HFF-Myc (cell line): ENCODE data around the gene STAG2.
"Not testable (repeated sequence)": the region's sequence is repeated elsewhere in the genome, so short reads cannot be mapped to it uniquely, and the experiment has no call there.

Experiments used
- DNase-seq: peaks from one replicate; pipeline ENCODE4 v3.0.0-alpha.2; 2011; ENCODE audit warnings: low read depth; ENCODE audit errors: extremely low read depth
- H3K4me3 ChIP-seq: replicated peaks from 2 replicates; pipeline ENCODE4 v1.5.1; 2011; ENCODE audit warnings: low read depth, mild to moderate bottlenecking, control low read depth, low read length
- TF ChIP-seq, protein P1 (sequence below): IDR thresholded peaks from 2 replicates; pipeline ENCODE4 v1.5.1; 2012; ENCODE audit warnings: mild to moderate bottlenecking, low read depth, low read length, control low read depth; ENCODE audit errors: missing control alignments

Gene STAG2

GRCh38 chrX:124097116-124097515 is 135.6 kb downstream of the STAG2 start:
- no peak for DNase-seq
- TF ChIP-seq, protein P1, sequence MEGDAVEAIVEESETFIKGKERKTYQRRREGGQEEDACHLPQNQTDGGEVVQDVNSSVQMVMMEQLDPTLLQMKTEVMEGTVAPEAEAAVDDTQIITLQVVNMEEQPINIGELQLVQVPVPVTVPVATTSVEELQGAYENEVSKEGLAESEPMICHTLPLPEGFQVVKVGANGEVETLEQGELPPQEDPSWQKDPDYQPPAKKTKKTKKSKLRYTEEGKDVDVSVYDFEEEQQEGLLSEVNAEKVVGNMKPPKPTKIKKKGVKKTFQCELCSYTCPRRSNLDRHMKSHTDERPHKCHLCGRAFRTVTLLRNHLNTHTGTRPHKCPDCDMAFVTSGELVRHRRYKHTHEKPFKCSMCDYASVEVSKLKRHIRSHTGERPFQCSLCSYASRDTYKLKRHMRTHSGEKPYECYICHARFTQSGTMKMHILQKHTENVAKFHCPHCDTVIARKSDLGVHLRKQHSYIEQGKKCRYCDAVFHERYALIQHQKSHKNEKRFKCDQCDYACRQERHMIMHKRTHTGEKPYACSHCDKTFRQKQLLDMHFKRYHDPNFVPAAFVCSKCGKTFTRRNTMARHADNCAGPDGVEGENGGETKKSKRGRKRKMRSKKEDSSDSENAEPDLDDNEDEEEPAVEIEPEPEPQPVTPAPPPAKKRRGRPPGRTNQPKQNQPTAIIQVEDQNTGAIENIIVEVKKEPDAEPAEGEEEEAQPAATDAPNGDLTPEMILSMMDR: no peak
- H3K4me3 ChIP-seq: no peak overlapping the region

- TF ChIP-seq, protein P1: peak; percentile 13
- no peak overlapping the region for H3K4me3 ChIP-seq
- peak; percentile 3 for DNase-seq
Measured at GRCh38 chrX:124098089-124098488, 136.6 kb downstream of the STAG2 start.

DNA sequence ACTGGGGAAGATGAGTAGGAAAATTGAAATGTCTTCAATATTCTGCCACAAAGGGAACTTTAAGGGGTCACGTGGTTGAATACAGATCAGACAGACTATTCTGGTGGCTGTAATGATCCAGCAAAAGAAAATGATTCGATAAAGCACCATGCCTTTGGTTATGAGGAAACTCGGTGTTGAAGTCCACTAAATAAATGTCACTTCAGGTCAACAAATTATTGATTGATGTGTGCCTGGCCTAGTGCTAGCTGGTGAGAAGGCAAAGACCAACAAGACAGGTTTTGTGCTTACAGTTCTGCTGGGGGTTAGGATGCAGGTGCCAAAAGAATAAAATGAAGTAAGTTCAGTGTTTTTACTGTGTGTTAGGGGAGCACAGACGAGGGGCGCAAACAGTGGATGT is 142.5 kb downstream of the STAG2 start:
- H3K4me3 ChIP-seq: no peak overlapping the region
- TF ChIP-seq, protein P1: no peak
- DNase-seq: no peak

GRCh38 chrX:124104512-124104911 is 143.0 kb downstream of the STAG2 start:
- DNase-seq, H3K4me3 ChIP-seq: not testable (repeated sequence)

- TF ChIP-seq, protein P1: no peak
- no peak for DNase-seq
- H3K4me3 ChIP-seq: no peak overlapping the region
Measured at GRCh38 chrX:124113621-124114600, 152.4 kb downstream of the STAG2 start.

- TF ChIP-seq, protein P1: no peak
- no peak overlapping the region for H3K4me3 ChIP-seq
- no peak for DNase-seq
Measured at GRCh38 chrX:124117325-124117724, 155.8 kb downstream of the STAG2 start.

GRCh38 chrX:124125471-124125870 is 164.0 kb downstream of the STAG2 start:
- no peak overlapping the region for H3K4me3 ChIP-seq
- TF ChIP-seq, protein P1: no peak
- DNase-seq: no peak
